K562 (cell line): Measurements from ENCODE around the gene ATXN7L1. TPM values are rescaled to one million over a fixed set of nuclear protein-coding genes. Genes with fewer than 3 reads are reported as not detected.

ENCODE experiments used
- AFF4 ChIP-seq: sonication (generic); formaldehyde crosslinking; IDR thresholded peaks from 2 replicates; pipeline ENCODE4 v1.8.0; 2023; ENCODE audit warnings: mild to moderate bottlenecking, missing genetic modification reagents
- CCNT2 ChIP-seq: IDR thresholded peaks from 2 replicates; pipeline ENCODE4 v1.6.1; 2011; ENCODE audit warnings: borderline replicate concordance, low read depth, mild to moderate bottlenecking, moderate library complexity, mixed read lengths, low read length; ENCODE audit not compliant: insufficient read length; ENCODE audit errors: extremely low read depth
- E2F8 ChIP-seq: fragments of 450-650 bp; IDR thresholded peaks from 2 replicates; pipeline ENCODE4 v1.7.1; 2018; ENCODE audit warnings: mild to moderate bottlenecking, low read depth; ENCODE audit not compliant: partially characterized antibody
- MEF2D ChIP-seq: conservative IDR thresholded peaks from 2 replicates; pipeline ENCODE4 v1.6.1; 2016; ENCODE audit warnings: low read depth, missing genetic modification characterization, missing compliant biosample characterization
- NCOA2 ChIP-seq, 2 experiments: fragments of 450-650 bp; IDR thresholded peaks; 2 replicates each; pipeline ENCODE4 v1.6.1; 2018; ENCODE audit warnings: mild to moderate bottlenecking in 2 of 2, moderate library complexity in 1 of 2; ENCODE audit not compliant: partially characterized antibody in 2 of 2
- NFE2 ChIP-seq: IDR thresholded peaks from 2 replicates; pipeline ENCODE4 v1.6.1; 2014; ENCODE audit warnings: antibody characterized with exemption, low read depth
- NFIC ChIP-seq: fragments of 450-650 bp; IDR thresholded peaks from 2 replicates; pipeline ENCODE4 v1.6.1; 2017; ENCODE audit warnings: mild to moderate bottlenecking, inconsistent platforms
- TCF7 ChIP-seq: sonication (generic); IDR thresholded peaks from 2 replicates; pipeline ENCODE4 v1.6.1; 2016; ENCODE audit warnings: antibody characterized with exemption, borderline replicate concordance
- TRIM24 ChIP-seq, 2 experiments: fragments of 450-650 bp; IDR thresholded peaks; 2 replicates each; pipeline ENCODE4 v1.6.1; 2016
- USF1 ChIP-seq: sonication (generic); formaldehyde crosslinking; IDR thresholded peaks from 2 replicates; pipeline ENCODE4 v1.9.0; 2022; ENCODE audit warnings: mild to moderate bottlenecking, missing genetic modification reagents
- VEZF1 ChIP-seq: fragments of 200-800 bp; sonication (Bioruptor generic); IDR thresholded peaks from 2 replicates; pipeline ENCODE4 v1.6.1; 2017; ENCODE audit warnings: missing genetic modification characterization, missing compliant biosample characterization
- ZBTB33 ChIP-seq: sonication (generic); formaldehyde crosslinking; IDR thresholded peaks from 2 replicates; pipeline ENCODE4 v1.8.1; 2023; ENCODE audit warnings: mild to moderate bottlenecking, missing genetic modification reagents
- ZNF41 ChIP-seq: fragments of 250-450 bp; sonication (Bioruptor Pico); conservative IDR thresholded peaks from 2 replicates; pipeline ENCODE4 v1.4.0; 2020; ENCODE audit warnings: mild to moderate bottlenecking
- ZNF551 ChIP-seq: fragments of 250-450 bp; sonication (Bioruptor Pico); IDR thresholded peaks from 2 replicates; pipeline ENCODE4 v1.5.0; 2021; ENCODE audit warnings: mild to moderate bottlenecking, moderate library complexity
- polyA plus RNA-seq, 8 experiments: library from polyadenylated mRNA; depleted of rRNA in 4 of 8; stranded (reverse) in 5 of 8; unstranded in 3 of 8; fragments of >200 nt; fragmentation: Nextera tagmentation in 2 of 8; fragmentation: Illumina TruSeq in 1 of 8; extraction: Ambion mirVana in 2 of 8; extraction: Trizol in 1 of 8; gene quantifications; 2 replicates each; pipeline versions ENCODE4 v1.2.1 to v1.2.3, GENCODE V29; 2011 to 2014; ENCODE audit warnings: inconsistent platforms in 1 of 8, missing spikeins in 1 of 8
- total RNA-seq, 7 experiments: library from RNA; depleted of rRNA in 6 of 7; stranded (reverse); fragments of >200 nt in 6 of 7; fragmentation: Illumina TruSeq in 2 of 7; extraction: Trizol in 2 of 7; gene quantifications; 2 replicates each; pipeline versions ENCODE4 v1.2.1 to v1.2.3, GENCODE V29; 2011 to 2021; ENCODE audit warnings: low replicate concordance in 1 of 7

Gene ATXN7L1
- total and polyA plus RNA-seq, 9 of the 15 experiments (the other 6 are each of a cell fraction or from before 2014, with no cell fraction given), result 6.6 to 13.7 (median 10.7) TPM

- TF ChIP-seq USF1 (CRISPR knock-in tag), result peak; percentile 59; the same call in 1 of the 2 replicates
- no peak for TF ChIP-seq NCOA2 (IDR thresholded peaks at IDR 0.05; ENCODE audit: partially characterized antibody in 2 of 2)
- TF ChIP-seq ZNF41 (CRISPR knock-in tag), result no peak
- TF ChIP-seq ZBTB33 (CRISPR knock-in tag), result peak; percentile 45; the same call in 1 of the 2 replicates
- TF ChIP-seq NFE2, result peak; percentile 35
- TF ChIP-seq MEF2D, result no peak
- TF ChIP-seq VEZF1 (CRISPR knock-in tag), result peak; percentile 70
- 0 out of 4 replicates have a peak, but pooled peaks have one; percentile 29 to 31 for TF ChIP-seq TRIM24 (IDR thresholded peaks at IDR 0.05)
- no peak for TF ChIP-seq AFF4 (CRISPR knock-in tag)
- peak; percentile 99 for TF ChIP-seq NFIC
- TF ChIP-seq TCF7, result no peak
- TF ChIP-seq E2F8, result no peak
- TF ChIP-seq CCNT2, result no peak
- no peak for TF ChIP-seq ZNF551 (CRISPR knock-in tag)
Measured at GRCh38 chr7:105664816-105665525, 211.4 kb downstream of the ATXN7L1 start (continued).
